Fibroblast of lung (primary cell): ENCODE data around the gene TSNAX. TPM values are rescaled to one million over a fixed set of nuclear protein-coding genes. Genes with fewer than 3 reads are reported as not detected.

Source experiments
- DNase-seq, 2 donors: peaks; one replicate each; pipeline versions ENCODE4 v3.0.0 to v3.0.0-alpha.2; 2010; ENCODE audit warnings: low read depth in 2 of 2
- H2AFZ ChIP-seq: 2 replicates; pipeline ENCODE4 v1.5.1; 2012; ENCODE audit warnings: low read length, control low read depth, inconsistent platforms
- H3K27ac ChIP-seq: 2 replicates; pipeline ENCODE4 v1.5.1; 2011; ENCODE audit warnings: low read length, control low read depth; ENCODE audit not compliant: insufficient read depth
- H3K27me3 ChIP-seq: 2 replicates; pipeline ENCODE4 v1.5.1; 2011; ENCODE audit warnings: mild to moderate bottlenecking, low read length; ENCODE audit not compliant: control insufficient read depth, insufficient read depth
- H3K36me3 ChIP-seq: 2 replicates; pipeline ENCODE4 v1.5.1; 2011; ENCODE audit warnings: low read length; ENCODE audit not compliant: control insufficient read depth, insufficient read depth
- H3K4me1 ChIP-seq: 2 replicates; pipeline ENCODE4 v1.5.1; 2011; ENCODE audit warnings: low read length; ENCODE audit not compliant: control insufficient read depth, insufficient read depth; ENCODE audit errors: extremely low read depth
- H3K4me2 ChIP-seq: 2 replicates; pipeline ENCODE4 v1.5.1; 2011; ENCODE audit warnings: low read length, control low read depth; ENCODE audit not compliant: insufficient read depth; ENCODE audit errors: extremely low read depth
- H3K4me3 ChIP-seq, 4 experiments: fragments of 200-600 bp in 1 of 4; sonication (generic) in 1 of 4; replicated peaks in 1 of 4; 2 replicates each; pipeline ENCODE4 v1.5.1; 2011 to 2016; ENCODE audit warnings: low read length in 4 of 4, low read depth in 3 of 4, mild to moderate bottlenecking in 3 of 4, control low read depth in 2 of 4, inconsistent platforms in 1 of 4, mixed read lengths in 1 of 4; ENCODE audit not compliant: insufficient read depth in 1 of 4; ENCODE audit errors: control extremely low read depth in 1 of 4
- H3K79me2 ChIP-seq: 2 replicates; pipeline ENCODE4 v1.5.1; 2012; ENCODE audit warnings: mild to moderate bottlenecking, low read length, inconsistent platforms; ENCODE audit not compliant: control insufficient read depth, insufficient read depth
- H3K9ac ChIP-seq: 2 replicates; pipeline ENCODE4 v1.5.1; 2011; ENCODE audit warnings: mild to moderate bottlenecking, low read length, control low read depth; ENCODE audit not compliant: insufficient read depth
- H3K9me3 ChIP-seq: 2 replicates; pipeline ENCODE4 v1.5.1; 2012; ENCODE audit warnings: low read depth, low read length; ENCODE audit not compliant: control insufficient read depth, insufficient read depth
- H4K20me1 ChIP-seq: 2 replicates; pipeline ENCODE4 v1.5.1; 2011; ENCODE audit warnings: low read length; ENCODE audit not compliant: control insufficient read depth, insufficient read depth; ENCODE audit errors: extremely low read depth
- EZH2 ChIP-seq: IDR thresholded peaks from 2 replicates; pipeline ENCODE4 v1.5.1; 2012; ENCODE audit warnings: low read length, control low read depth, mild to moderate bottlenecking; ENCODE audit errors: missing control alignments
- polyA minus RNA-seq: library from RNA; depleted of rRNA, polyadenylated mRNA; stranded (reverse); fragments of >200 nt; gene quantifications from 2 replicates; pipeline ENCODE4 v1.2.3, GENCODE V29; 2011; ENCODE audit warnings: low replicate concordance
- polyA plus RNA-seq, 2 donors: library from polyadenylated mRNA; depleted of rRNA in 1 of 2; stranded (reverse) in 1 of 2; unstranded in 1 of 2; fragments of >200 nt; gene quantifications; 2 replicates each; pipeline ENCODE4 v1.2.1, GENCODE V29; 2011 to 2012; ENCODE audit warnings: missing spikeins in 1 of 2
- total RNA-seq: library from RNA; depleted of rRNA; stranded (reverse); fragments of >200 nt; gene quantifications from 2 replicates; pipeline ENCODE4 v1.2.1, GENCODE V29; 2014
- TF ChIP-seq, protein P1 (sequence below), 2 donors: IDR thresholded peaks in 1 of 2; conservative IDR thresholded peaks in 1 of 2; 1 replicate in 1 of 2; 2 replicates in 1 of 2; pipeline ENCODE4 v1.5.1; 2011 to 2012; ENCODE audit warnings: low read length in 2 of 2, control low read depth in 1 of 2, inconsistent platforms in 1 of 2, low read depth in 1 of 2, mild to moderate bottlenecking in 1 of 2

The TSNAX gene, protein sequence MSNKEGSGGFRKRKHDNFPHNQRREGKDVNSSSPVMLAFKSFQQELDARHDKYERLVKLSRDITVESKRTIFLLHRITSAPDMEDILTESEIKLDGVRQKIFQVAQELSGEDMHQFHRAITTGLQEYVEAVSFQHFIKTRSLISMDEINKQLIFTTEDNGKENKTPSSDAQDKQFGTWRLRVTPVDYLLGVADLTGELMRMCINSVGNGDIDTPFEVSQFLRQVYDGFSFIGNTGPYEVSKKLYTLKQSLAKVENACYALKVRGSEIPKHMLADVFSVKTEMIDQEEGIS
- 28.8 and 30.2 TPM in 2 replicates for total RNA-seq
- polyA plus RNA-seq: 46.3 TPM in 2 replicates
- polyA plus RNA-seq (2012): 32.8 and 44.6 TPM in 2 replicates
- 2.0 and 5.4 TPM in 2 replicates for polyA minus RNA-seq

DNA sequence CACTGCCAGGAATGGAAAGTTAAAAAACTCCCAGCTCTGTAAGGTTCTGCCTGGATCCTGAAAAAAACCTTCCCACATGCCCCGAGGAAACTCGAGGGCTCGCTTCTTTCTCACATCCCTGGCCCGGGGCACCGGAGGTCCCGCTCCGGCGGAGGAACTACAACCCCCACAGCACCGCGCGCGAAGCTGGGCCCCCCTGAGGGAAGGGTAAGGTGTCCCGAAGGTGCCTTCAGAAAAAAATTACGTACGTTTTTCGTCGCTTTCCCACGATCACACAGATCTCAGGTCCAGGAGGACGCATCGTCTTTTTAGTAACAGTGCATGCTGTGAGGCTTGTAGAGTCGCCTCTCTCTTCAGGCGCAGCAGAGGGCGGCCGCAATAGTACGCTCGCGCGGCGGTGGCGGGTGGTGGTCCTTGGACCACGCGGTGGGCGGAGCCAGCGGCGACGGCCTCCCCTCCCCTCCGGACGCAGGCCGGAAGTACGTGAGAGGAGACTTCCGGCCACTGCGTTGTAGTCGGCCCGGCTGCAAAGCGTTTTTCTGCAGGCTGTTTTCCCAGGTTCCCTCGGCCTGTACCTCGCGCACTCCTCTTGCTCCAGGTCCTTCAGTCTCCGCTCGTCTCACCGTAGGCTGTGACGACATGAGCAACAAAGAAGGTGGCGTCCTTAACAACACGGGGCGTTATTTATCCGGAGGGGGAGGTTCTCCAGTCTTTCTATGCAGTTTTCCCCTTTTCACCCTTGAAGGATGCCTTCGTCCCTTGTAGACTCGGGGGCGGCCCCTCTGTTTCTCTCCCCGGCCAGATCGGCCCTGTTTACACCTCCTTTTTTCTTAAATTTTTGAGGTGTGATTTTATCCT lies at the start of gene TSNAX:
TSNAX (plus strand) TSS at position 498 of the 858 bp plus-strand sequence; CDS start at position 640, 142 bp downstream.
- H3K4me2 ChIP-seq: peak within 1 kb of the TSS; percentile 87
- H4K20me1 ChIP-seq: no peaks in the 10 kb centered on the region
- peak; percentile 90 to 94 for DNase-seq
- H3K36me3 ChIP-seq: no peaks in the 10 kb centered on the region
- H3K79me2 ChIP-seq: peaks cover 27% of the 10 kb centered on the region
- peak within 1 kb of the TSS; percentile 76 to 99 (median 87) for H3K4me3 ChIP-seq
- no peaks in the 10 kb centered on the region for H3K27me3 ChIP-seq
- peak within 1 kb of the TSS; percentile 88 for H3K27ac ChIP-seq
- peak within 1 kb of the TSS; percentile 97 for H2AFZ ChIP-seq
- H3K4me1 ChIP-seq: peaks cover 8% of the 10 kb centered on the region
- no peak for TF ChIP-seq EZH2
- TF ChIP-seq, protein P1, sequence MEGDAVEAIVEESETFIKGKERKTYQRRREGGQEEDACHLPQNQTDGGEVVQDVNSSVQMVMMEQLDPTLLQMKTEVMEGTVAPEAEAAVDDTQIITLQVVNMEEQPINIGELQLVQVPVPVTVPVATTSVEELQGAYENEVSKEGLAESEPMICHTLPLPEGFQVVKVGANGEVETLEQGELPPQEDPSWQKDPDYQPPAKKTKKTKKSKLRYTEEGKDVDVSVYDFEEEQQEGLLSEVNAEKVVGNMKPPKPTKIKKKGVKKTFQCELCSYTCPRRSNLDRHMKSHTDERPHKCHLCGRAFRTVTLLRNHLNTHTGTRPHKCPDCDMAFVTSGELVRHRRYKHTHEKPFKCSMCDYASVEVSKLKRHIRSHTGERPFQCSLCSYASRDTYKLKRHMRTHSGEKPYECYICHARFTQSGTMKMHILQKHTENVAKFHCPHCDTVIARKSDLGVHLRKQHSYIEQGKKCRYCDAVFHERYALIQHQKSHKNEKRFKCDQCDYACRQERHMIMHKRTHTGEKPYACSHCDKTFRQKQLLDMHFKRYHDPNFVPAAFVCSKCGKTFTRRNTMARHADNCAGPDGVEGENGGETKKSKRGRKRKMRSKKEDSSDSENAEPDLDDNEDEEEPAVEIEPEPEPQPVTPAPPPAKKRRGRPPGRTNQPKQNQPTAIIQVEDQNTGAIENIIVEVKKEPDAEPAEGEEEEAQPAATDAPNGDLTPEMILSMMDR (conservative IDR thresholded peaks at IDR 0.05 in 1 of 2, IDR thresholded peaks at IDR 0.05 in 1 of 2; ENCODE audit: low read depth in 1 of 2, low read length in 2 of 2): no peak
- H3K9ac ChIP-seq: peak within 1 kb of the TSS; percentile 91
- H3K9me3 ChIP-seq: no peaks in the 10 kb centered on the region

DNA sequence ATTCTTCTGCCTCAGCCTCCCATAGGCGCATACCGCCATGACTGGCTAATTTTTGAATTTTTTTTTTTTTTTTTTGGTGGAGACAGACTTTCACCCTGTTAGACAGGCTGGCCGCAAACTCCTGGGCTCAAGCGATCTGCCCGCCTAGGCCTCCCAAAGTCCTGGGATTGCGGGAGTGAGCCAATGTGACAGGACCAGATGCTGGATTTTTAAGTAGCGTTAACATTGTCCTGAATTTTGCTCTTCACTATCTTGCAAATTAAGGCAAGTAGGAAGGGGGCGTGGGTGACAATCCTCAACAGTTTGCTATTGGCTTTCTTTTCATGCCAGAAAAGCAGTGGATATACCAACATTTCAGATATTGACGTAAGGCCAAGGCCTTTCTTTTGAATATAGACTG lies 49.7 kb upstream of the TSNAX start:
- Histone ChIP-seq H3K4me1 (no peaks in the 10 kb centered on the region), H3K36me3 (no peaks in the 10 kb centered on the region), H2AFZ (no peak overlapping the region), H3K9me3 (no peaks in the 10 kb centered on the region), H3K27ac (no peak overlapping the region), H3K4me2 (no peak overlapping the region), H3K79me2 (no peaks in the 10 kb centered on the region), H3K4me3 (no peak overlapping the region), H4K20me1 (no peaks in the 10 kb centered on the region), H3K9ac (no peak overlapping the region), H3K27me3 (no peaks in the 10 kb centered on the region)
- DNase-seq: no peak
- TF ChIP-seq, protein P1 (conservative IDR thresholded peaks at IDR 0.05 in 1 of 2, IDR thresholded peaks at IDR 0.05 in 1 of 2; ENCODE audit: low read depth in 1 of 2, low read length in 2 of 2): no peak
- no peak for TF ChIP-seq EZH2

DNA sequence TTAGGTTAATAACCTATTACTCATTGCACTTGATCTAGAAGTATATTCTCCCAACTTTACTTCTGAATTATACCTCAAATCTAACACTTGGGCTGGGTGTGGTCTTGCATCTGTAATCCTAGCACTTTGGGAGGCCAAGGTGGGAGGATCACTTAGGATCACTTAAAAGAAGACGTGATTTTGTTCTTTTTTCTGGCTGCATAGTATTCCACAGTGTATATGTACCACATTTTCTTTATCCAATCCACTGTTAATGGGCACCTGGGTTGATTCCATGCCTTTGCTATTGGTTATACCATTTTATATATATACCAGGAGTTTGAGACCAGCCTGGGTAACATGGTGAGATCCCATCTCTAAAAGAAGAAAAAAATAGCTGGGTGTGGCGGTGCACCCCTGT lies 48.5 kb upstream of the TSNAX start:
- TF ChIP-seq, protein P1 (conservative IDR thresholded peaks at IDR 0.05 in 1 of 2, IDR thresholded peaks at IDR 0.05 in 1 of 2; ENCODE audit: low read depth in 1 of 2, low read length in 2 of 2): no peak
- TF ChIP-seq EZH2: no peak
- no peaks in the 10 kb centered on the region for H3K79me2 ChIP-seq
- no peak for DNase-seq

More for the DNA sequence above, 48.5 kb upstream of the TSNAX start:
- Histone ChIP-seq H4K20me1 (no peaks in the 10 kb centered on the region), H3K4me2 (no peak overlapping the region), H3K27me3 (no peaks in the 10 kb centered on the region), H2AFZ (no peak overlapping the region), H3K4me1 (no peaks in the 10 kb centered on the region), H3K36me3 (no peaks in the 10 kb centered on the region), H3K4me3 (no peak overlapping the region), H3K9ac (no peak overlapping the region), H3K9me3 (no peaks in the 10 kb centered on the region), H3K27ac (no peak overlapping the region)
